Measurements from ENCODE around the gene NXPH1.
A peak's percentile ranks its signal among the peaks of the same experiment; 100 is the strongest.

Gene NXPH1

GRCh38 chr7:8436965-8437364, 3.6 kb downstream of the NXPH1 start:
- H3F3A ChIP-seq (ENCODE audit: control insufficient read depth, insufficient read depth) = no peaks in the 10 kb centered on the region
- no peak overlapping the region for H3K4me2 ChIP-seq (ENCODE audit: low read length)
- H3K4me1 ChIP-seq (ENCODE audit: control insufficient read depth, low read length) = no peaks in the 10 kb centered on the region
- no peaks in the 10 kb centered on the region for H3K79me2 ChIP-seq (ENCODE audit: control insufficient read depth, low read length)
- peaks cover 19% of the 10 kb centered on the region for H3K27me3 ChIP-seq (ENCODE audit: control insufficient read depth, low read length)
- H4K20me1 ChIP-seq (ENCODE audit: control insufficient read depth, insufficient read depth, low read depth, low read length) = no peaks in the 10 kb centered on the region
- no peaks in the 10 kb centered on the region for H3K9me2 ChIP-seq (replicated peaks; ENCODE audit: control insufficient read depth, low read length)
- TF ChIP-seq CTCF (IDR thresholded peaks at IDR 0.05; ENCODE audit: low read depth, low read length, poor library complexity, severe bottlenecking) = peak; percentile 100
- TF ChIP-seq EZH2phosphoT487 (IDR thresholded peaks at IDR 0.05; ENCODE audit: borderline replicate concordance, low read length) = 0 out of 2 replicates have a peak, but pooled peaks have one; percentile 49
- H3K9me3 ChIP-seq (ENCODE audit: control insufficient read depth, insufficient read depth, low read length) = peaks cover under 1% of the 10 kb centered on the region; the same call in 1 of the 2 replicates
- H3K36me3 ChIP-seq (ENCODE audit: control insufficient read depth, low read length) = no peaks in the 10 kb centered on the region
- H3K4me3 ChIP-seq (ENCODE audit: low read length) = no peak overlapping the region
- no peak overlapping the region for H3K27ac ChIP-seq (ENCODE audit: low read depth, low read length)

GRCh38 chr7:8437606-8438005, 4.2 kb downstream of the NXPH1 start:
- Histone ChIP-seq H3K4me1 (ENCODE audit: control insufficient read depth, low read length) (no peaks in the 10 kb centered on the region), H3K4me2 (ENCODE audit: low read length) (no peak overlapping the region), H3K79me2 (ENCODE audit: control insufficient read depth, low read length) (no peaks in the 10 kb centered on the region), H3K36me3 (ENCODE audit: control insufficient read depth, low read length) (no peaks in the 10 kb centered on the region), H3F3A (ENCODE audit: control insufficient read depth, insufficient read depth) (no peaks in the 10 kb centered on the region), H3K4me3 (ENCODE audit: low read length) (no peak overlapping the region), H4K20me1 (ENCODE audit: control insufficient read depth, insufficient read depth, low read depth, low read length) (no peaks in the 10 kb centered on the region), H3K27ac (ENCODE audit: low read depth, low read length) (no peak overlapping the region), H3K27me3 (ENCODE audit: control insufficient read depth, low read length) (peaks cover 19% of the 10 kb centered on the region), H3K9me3 (ENCODE audit: control insufficient read depth, insufficient read depth, low read length) (peaks cover 7% of the 10 kb centered on the region; the same call in 1 of the 2 replicates), H3K9me2 (replicated peaks; ENCODE audit: control insufficient read depth, low read length) (no peaks in the 10 kb centered on the region)
- no peak for TF ChIP-seq CTCF (IDR thresholded peaks at IDR 0.05; ENCODE audit: low read depth, low read length, poor library complexity, severe bottlenecking)
- TF ChIP-seq EZH2phosphoT487 (IDR thresholded peaks at IDR 0.05; ENCODE audit: borderline replicate concordance, low read length) = no peak

- Histone ChIP-seq H3K9me2 (replicated peaks; ENCODE audit: control insufficient read depth, low read length) (no peaks in the 10 kb centered on the region), H4K20me1 (ENCODE audit: control insufficient read depth, insufficient read depth, low read depth, low read length) (no peaks in the 10 kb centered on the region), H3K4me1 (ENCODE audit: control insufficient read depth, low read length) (no peaks in the 10 kb centered on the region), H3K4me2 (ENCODE audit: low read length) (no peak overlapping the region), H3K79me2 (ENCODE audit: control insufficient read depth, low read length) (no peaks in the 10 kb centered on the region), H3F3A (ENCODE audit: control insufficient read depth, insufficient read depth) (no peaks in the 10 kb centered on the region), H3K36me3 (ENCODE audit: control insufficient read depth, low read length) (no peaks in the 10 kb centered on the region), H3K9me3 (ENCODE audit: control insufficient read depth, insufficient read depth, low read length) (peaks cover 18% of the 10 kb centered on the region; the same call in 1 of the 2 replicates), H3K27me3 (ENCODE audit: control insufficient read depth, low read length) (peaks cover 19% of the 10 kb centered on the region), H3K4me3 (ENCODE audit: low read length) (no peak overlapping the region), H3K27ac (ENCODE audit: low read depth, low read length) (no peak overlapping the region)
- TF ChIP-seq CTCF (IDR thresholded peaks at IDR 0.05; ENCODE audit: low read depth, low read length, poor library complexity, severe bottlenecking) = no peak
- no peak for TF ChIP-seq EZH2phosphoT487 (IDR thresholded peaks at IDR 0.05; ENCODE audit: borderline replicate concordance, low read length)
Observed at GRCh38 chr7:8440670-8441069, 7.3 kb downstream of the NXPH1 start.
